Inflammatory macrophage (primary cell): ENCODE data around the gene ZBTB16.
"Not testable (repeated sequence)": the region's sequence is repeated elsewhere in the genome, so short reads cannot be mapped to it uniquely, and the experiment has no call there.

ENCODE experiments used
- DNase-seq, 2 donors: peaks; one replicate each; pipeline ENCODE4 v3.0.0-alpha.2; 2020 to 2022

Gene ZBTB16

DNA sequence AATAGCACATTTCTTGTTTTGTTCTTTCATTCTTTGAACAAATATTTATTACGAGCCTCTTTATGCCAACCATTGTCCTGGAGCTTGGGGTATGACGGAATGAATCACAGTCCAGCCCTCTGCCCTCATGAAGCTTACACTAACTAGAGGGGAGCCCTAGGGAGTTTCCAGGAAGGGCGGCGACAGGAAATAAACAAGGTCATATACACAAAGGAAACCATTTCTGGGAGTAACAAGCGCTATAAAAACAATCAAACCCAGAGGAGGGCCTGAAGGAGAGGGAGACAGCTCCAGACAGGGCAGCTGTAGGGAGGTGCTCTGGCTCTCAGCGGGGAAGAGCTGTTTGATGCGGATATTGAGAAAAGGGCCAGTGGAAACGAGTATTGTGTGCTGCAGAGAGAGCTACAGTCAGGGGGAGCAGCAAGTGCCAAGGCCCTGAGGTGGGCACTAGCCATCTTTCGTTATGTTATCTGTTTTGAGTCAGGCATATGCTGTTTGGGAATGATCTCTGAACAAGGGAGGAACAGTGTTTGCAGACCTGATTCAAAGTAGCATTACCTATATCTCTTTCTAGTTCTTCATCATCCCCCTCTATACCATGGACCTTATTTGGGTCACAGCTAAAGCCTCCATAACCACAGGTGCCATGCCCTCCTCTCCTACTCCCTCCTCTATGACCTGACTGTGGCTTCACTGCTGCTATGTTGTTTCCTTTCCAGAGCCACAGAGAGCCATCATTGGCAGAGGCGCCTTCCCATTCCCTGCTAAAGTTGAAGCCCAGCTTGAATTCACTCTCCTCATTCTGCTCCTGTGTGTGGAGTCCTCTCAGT, 15.3 kb upstream of the ZBTB16 start:
- no peak for DNase-seq

DNA sequence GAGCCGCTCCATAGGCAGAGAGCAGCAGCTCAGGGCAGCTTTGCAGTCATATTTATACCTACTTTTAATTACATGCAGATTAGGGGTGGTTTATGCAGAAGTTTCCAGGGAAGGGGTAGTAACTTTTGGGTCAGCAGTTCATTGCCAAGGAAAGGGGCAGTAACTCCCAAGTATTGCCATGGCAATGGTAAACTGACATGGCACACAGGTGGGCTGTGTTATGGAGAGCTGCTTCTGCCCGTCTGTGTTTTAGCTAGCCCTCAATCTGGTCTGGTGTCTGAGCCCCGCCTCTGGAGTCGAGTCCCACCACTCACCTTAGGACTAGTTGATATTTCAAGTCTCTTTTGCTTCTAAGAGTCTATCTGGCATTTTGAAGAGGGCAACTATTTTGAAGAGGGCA, 12.2 kb upstream of the ZBTB16 start:
- no peak for DNase-seq

DNA sequence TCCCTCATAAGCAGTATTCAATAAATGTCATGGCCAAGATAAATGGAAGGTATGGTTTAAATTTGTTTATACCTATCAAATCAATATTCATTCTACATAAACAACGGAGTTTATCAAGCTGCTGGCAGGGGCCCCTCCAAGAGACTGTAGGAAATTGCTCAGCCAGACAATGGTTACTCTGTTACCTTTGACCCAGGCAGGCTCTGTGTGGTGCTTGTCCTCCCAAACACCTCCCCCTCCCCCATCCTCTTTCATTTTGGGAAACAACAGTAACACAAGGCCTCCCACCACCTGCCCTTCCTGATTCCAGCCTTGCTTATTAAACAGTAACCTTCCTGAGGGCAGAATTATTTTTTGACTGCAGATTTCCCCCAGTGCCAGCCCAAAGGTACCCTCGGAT, 10.5 kb upstream of the ZBTB16 start:
- no peak for DNase-seq

DNA sequence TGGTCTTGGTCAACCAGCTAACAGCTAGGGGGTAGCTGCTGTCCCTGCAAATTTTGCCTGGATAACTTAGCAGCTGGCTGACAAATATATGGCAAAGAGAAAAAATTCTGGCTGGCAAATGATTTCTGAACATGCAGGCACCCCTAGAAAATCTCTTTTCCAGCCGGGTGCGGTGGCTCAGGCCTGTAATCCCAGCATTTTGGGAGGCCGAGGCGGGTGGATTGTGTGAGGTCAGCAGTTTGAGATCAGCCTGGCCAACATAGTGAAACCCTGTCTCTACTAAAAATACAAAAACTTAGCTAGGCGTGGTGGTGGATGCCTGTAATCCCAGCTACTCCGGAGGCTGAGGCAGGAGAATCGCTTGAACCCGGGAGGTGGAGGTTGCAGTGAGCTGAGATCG, 9.7 kb upstream of the ZBTB16 start:
- not testable (repeated sequence) for DNase-seq

DNA sequence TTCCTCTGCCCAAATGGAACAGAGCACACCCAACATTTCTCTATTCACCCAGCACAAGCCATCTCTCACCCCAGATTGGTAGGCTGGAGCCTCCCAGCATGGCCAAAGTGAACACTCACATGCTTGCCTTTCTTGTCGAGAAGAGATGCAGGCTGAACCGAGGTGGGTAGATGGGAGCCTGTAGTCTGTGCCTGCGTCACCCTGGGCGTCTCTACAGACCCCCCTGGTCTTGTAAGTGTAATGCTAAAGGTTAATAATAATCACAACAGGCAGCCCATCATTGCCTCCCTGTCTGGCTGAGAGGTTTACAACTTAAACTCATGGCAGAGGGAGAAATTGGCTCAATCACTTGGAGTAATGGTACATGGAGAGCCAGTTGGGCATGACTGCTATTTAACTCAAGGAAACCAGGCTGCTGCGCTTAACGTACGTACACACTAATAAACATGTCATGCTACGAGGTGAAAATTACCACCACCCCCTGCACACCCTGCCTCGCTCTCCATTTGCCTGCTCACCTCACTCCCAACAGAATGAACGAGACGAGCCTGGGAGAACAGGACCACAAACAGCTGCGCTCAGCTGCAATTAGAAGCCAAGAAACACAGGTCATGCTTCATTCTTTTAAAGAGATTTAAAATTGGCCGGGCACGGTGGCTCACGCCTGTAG, 9.1 kb upstream of the ZBTB16 start:
- DNase-seq: no peak

DNA sequence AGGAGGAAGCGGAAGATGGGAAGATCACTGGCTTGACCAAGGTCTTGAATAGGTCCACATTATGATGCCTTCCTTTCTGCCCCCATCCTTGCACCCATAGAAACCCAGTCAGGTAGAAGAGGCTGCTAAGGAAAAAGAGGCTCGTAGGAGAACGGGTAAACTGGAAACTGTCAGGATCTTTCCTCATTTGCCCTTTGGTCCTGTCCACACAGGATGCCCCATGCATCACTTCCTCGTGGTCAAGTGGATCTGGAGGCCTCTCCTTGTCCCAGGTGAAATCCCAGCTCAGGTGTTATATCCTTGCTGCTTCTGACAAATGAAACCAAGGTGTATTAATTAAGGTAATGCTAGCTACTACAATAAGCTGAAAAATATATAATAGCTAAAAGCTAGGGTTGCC, 8.0 kb upstream of the ZBTB16 start:
- no peak for DNase-seq

DNA sequence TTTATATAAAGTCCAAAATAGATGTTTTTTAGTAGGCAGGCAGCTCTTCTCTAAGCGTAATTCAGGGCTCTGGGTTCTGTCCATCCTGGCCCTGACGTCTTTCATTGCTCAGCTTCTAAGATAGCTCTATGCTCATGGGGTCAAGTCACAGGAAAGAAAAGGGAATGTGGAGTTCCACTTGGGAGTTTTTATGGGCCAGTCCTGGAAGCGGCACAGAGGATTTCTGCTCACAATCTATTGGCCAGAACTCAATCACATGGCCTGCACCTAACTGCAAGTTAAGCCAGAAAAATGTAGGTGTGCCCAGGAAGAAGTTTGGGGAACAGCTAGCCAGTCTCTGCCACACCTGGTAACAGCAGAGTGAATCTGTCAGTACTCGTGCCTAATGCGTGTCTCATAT, 7.4 kb upstream of the ZBTB16 start:
- no peak for DNase-seq

DNA sequence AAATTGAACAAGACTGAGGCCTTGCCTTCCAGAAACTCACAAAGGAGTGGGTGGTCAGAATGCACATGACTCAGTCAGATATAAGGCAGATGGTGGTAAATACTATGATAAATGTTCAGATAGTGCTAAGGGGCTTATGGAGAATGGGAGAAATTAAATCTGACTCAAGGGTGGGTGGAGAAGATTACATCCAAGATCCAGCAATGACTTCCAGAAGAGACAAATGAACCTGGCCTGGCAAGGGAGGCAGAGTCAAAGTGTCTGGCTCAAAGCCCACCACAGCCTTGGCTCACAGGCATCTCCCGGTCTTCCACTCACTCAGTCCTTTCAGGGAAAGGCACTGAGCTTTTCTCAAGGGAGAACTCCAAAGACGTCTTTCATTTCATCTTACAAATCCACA, 6.1 kb upstream of the ZBTB16 start:
- DNase-seq: no peak

DNA sequence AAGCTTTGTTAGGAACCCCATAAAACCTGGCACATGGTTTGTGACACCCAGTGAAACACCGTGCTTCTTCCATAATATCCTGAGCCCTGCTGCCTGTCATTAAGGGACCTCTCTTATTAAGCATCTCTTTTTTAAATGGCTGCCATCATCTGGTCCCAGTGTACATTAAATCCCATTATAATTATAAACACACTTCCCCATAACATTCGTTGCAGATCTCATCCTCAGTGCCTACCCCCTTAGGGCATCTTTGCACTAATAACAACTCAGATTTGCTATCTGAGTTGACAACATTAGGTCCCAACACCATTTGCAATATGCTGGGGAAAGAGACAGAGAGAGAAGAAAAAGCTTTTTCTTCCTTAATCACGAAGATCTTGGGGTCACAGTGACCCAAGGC, 4.7 kb upstream of the ZBTB16 start:
- DNase-seq: no peak

DNA sequence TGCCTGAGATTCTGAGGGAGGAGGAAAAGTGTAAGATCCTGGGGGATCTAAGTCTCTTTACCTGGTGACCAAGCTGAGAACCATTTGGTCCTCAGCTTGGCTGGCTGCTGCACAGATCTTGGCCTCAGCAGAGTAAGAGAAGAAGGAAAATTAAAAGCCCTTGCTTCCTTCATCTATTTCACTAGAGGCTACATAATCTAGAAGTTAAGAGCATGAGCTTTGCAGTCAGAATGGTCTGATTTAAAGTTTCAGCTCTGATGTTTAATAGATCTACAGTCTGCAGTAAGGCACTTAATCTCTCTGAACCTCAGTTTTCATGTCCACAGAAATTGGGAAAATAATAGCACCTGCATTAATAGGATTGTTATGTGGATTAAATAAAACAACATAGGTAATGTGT, 3.1 kb upstream of the ZBTB16 start:
- no peak for DNase-seq

DNA sequence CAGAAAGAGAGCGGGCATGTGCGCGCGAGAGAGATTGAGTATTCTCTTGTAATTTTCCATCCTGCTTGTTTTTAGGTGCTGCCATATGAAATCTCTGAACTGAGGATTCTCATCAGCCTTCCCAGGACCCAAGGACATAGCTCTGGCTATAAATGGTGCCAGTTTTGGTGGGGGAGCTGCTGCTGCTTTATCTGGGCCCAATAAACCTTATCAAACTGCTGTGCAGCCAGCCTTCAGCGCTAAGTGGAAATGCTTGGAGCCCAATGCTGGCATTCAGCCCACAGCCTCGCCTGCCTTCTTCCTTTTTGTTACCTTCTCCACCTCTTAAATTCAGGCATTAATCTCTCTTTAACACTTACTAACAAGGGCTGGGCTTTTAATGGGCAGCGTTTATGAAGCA, 2.4 kb upstream of the ZBTB16 start:
- no peak for DNase-seq

DNA sequence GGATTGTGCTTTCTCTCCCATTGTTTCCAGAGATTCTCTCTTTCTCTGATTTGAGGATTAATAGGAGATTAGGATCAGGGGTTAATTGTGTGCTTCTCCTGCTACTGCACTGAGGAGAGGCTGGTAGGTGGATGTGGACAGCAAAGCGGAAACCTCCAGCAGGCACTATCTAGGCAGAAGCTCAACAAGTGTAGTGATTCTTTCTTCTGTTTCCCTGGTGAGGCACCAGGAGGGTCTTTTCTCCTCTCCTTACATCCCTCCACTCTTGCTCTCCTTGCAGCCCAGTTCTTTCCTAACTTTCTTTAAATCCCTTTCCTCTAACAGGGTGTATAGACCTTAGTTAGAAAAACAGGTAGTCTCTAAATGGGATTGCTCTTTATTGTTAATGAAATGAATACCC, 1.9 kb upstream of the ZBTB16 start:
- DNase-seq: no peak

DNA sequence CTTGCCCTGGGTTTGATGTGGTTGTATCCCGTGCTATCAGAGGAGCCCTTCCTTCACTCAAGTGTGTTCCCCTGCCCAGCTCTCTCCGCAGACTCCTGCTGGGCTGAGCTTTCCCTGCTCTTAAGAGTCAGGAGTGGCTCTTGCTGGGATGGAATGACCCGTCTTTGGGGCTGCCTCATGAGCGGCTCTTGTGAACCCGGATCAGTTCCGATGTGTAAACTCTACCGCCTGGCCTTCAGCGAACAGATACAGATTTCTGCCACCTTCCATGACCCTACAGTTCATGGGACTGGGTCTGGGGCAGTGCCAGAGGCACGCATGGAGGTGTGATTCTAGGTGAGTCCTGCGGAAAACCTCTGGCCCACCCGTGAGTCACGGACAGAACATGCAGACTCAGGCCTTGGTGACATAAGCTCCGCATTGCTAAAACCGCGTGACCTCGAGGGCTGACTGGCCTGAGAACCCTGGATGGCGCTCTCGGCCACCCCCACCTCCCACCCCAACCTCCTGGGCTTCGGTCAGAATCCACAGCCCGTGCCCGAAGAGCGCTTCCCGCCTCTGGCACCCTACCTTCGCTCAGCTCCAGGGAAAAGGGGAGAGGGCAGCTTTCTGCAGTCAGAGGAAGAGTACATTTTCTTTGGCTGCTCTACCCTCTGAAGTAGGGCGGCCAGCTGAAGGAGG, 1.3 kb upstream of the ZBTB16 start:
- DNase-seq: no peak

DNA sequence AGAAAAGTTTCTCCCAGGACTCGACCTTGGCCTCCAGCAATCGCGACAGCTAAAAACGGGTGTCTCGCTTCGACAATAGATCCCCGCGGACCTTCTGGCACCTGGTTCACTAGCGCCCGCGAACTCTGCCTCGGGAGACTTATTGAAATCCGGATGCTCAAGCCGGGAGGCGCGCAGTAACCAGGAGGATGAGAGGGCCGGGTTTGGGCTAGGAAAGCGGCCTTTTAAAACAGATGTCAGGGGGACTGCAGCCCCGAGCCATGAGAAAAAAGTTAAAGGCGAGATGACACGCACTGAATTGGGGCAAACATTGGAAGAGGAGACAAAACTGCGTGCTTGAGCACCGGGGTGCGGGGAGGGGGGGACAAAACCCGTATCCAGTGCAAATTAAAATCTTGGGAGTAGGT, 637 bp upstream of the ZBTB16 start:
- no peak for DNase-seq

DNA sequence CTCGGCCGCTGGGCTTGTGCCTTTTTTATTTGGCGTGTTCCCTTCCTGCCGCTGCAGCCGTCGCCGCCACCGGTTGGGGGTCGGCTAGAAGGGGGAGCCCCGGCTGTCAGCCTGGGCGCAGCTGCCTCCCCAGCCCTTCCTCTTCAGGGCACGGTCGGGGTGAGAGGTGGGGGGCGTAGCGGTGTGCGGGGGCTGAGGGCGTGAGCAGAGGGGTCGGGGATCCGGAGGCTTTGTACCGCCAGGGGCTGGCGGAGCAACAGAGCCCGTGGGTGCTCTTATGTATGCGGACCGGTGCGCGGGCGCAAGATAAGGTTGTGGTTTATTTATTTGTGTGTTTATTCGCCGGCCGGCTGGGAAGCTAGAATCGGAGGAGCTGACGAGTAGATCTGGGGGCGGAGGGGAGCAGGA, 477 bp downstream of the ZBTB16 start:
- peak; percentile 9 to 23 for DNase-seq

DNA sequence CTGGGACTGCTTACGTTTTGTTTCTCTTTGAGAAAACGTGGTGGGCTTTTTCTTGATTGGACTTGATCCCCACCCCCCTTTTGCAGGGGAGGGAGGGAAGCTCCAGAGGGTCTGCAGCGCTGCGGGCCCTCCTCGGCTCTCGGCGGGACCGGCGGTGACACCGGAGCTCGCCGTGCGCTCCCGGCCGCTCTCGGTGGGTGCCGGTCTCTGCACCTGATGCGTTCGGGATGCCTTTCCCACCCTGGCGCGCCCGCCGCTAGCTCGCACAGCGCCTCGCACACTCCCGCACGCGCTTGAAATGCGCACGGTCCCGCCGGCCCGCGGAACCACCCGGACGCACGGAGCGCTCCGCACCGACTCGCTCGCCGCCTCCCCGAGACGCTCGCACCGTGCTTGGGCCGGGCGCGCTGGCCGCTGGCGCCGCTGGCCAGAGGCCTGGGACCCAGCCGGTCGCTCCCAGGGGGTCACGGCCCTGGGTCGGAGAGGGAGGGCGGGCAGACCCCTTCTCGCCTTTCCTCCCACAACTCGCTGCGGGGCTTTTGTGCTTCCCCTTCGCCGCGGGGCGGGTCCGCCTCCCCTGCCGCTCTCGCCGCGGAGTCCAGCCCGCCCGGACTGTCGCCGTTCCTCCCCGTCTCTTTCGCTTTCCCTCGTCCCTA, 1.0 kb downstream of the ZBTB16 start:
- peak; percentile 11 to 14 for DNase-seq

DNA sequence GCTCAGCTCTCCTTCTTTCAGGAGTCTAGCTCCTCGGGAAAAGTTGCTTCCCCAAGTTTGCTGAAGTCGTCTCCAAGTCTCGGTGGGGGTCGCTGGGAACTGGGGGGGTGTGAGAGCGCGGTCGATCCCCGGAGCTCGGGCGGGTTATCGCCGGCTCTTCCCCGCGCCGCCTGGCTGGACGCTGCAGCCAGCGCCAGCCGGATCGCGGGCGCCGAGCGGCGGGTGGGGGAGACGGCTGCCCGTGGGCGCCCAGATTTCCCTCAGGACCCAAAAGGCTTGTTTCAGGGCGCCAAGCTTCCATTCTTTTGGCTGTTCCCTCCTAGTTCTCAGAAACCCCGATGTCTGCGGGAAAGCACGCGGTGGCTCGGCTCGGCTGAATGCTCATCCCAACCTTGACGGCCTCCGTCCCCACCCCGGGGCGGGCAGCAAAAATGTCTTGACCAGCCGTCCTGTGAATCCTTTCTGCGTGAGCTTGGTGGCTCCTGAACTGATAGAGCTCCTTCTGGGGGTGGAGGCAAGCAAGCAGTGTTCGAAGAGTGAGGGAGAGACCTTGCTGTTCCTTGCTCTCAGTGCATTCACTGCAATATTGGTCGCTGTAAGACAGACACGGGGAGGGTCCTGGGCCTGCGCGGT, 1.7 kb downstream of the ZBTB16 start:
- DNase-seq: no peak

DNA sequence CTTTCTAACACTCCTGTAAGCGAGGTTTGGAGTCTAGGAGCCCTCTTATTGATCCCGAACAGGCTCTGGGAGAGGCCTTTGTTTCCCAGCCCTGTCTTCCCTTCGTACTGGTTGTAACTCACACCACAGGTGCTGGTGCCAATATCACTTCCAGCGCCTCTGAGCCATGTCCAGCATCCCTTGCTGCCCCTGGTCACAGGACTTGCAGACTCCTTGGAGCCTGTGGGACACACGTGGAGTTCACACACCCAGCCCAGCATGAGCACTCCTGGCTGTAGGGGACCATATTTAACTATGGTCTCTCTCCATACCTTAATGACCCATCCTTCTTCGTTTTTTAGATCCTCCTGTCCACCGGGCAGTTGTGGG, 2.2 kb downstream of the ZBTB16 start:
- no peak for DNase-seq

DNA sequence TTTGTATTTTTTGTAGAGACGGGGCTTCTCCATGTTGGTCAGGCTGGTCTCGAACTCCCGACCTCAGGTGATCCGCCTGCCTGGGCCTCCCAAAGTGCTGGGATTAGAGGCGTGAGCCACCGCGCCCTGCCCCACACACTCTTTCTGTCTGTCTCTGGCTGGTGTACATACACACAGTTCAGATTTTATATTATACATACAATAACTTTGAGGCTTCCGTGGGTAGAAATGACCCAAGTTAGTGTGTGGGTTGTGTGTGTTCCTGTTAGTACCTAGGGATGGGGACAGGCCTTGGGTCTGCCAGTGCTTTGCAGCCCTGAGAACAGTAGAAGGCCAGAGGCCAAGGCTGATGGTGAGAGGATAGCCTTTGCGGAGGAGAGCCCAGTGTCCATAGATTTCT, 2.8 kb downstream of the ZBTB16 start:
- DNase-seq: no peak

DNA sequence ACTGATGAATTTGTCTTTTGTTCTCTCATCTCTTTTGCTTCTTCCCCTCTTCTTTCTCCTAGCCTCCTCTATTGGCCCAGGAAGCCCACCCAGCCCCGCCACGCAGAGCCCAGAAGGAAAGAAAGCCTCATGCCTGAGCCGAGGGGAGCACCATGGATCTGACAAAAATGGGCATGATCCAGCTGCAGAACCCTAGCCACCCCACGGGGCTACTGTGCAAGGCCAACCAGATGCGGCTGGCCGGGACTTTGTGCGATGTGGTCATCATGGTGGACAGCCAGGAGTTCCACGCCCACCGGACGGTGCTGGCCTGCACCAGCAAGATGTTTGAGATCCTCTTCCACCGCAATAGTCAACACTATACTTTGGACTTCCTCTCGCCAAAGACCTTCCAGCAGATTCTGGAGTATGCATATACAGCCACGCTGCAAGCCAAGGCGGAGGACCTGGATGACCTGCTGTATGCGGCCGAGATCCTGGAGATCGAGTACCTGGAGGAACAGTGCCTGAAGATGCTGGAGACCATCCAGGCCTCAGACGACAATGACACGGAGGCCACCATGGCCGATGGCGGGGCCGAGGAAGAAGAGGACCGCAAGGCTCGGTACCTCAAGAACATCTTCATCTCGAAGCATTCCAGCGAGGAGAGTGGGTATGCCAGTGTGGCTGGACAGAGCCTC, 3.8 kb downstream of the ZBTB16 start:
- DNase-seq: no peak

DNA sequence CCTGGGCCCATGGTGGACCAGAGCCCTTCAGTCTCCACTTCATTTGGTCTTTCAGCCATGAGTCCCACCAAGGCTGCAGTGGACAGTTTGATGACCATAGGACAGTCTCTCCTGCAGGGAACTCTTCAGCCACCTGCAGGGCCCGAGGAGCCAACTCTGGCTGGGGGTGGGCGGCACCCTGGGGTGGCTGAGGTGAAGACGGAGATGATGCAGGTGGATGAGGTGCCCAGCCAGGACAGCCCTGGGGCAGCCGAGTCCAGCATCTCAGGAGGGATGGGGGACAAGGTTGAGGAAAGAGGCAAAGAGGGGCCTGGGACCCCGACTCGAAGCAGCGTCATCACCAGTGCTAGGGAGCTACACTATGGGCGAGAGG, 4.3 kb downstream of the ZBTB16 start:
- DNase-seq: no peak

DNA sequence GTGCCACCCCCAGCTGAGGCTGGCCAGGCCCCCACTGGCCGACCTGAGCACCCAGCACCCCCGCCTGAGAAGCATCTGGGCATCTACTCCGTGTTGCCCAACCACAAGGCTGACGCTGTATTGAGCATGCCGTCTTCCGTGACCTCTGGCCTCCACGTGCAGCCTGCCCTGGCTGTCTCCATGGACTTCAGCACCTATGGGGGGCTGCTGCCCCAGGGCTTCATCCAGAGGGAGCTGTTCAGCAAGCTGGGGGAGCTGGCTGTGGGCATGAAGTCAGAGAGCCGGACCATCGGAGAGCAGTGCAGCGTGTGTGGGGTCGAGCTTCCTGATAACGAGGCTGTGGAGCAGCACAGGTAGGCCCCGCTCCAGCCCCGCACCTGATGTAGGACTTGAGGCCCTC, 4.7 kb downstream of the ZBTB16 start:
- DNase-seq: no peak
